SU-DHL-6 (cell line): ENCODE data around the gene ACKR4.

ENCODE experiments used
- EZH2phosphoT487 ChIP-seq: fragments of 200-600 bp; sonication (generic), shearing (Covaris generic); conservative IDR thresholded peaks from 2 replicates; pipeline ENCODE4 v1.6.1; 2018; ENCODE audit warnings: mild to moderate bottlenecking, antibody characterized with exemption, low read length, moderate library complexity, mixed read lengths
- TF ChIP-seq, protein P1 (sequence below): fragments of 200-600 bp; sonication (generic); IDR thresholded peaks from one replicate; pipeline ENCODE4 v1.5.1; 2017; ENCODE audit warnings: antibody characterized with exemption, mild to moderate bottlenecking, low read length, moderate library complexity; ENCODE audit not compliant: insufficient read depth, poor library complexity, severe bottlenecking

DNA sequence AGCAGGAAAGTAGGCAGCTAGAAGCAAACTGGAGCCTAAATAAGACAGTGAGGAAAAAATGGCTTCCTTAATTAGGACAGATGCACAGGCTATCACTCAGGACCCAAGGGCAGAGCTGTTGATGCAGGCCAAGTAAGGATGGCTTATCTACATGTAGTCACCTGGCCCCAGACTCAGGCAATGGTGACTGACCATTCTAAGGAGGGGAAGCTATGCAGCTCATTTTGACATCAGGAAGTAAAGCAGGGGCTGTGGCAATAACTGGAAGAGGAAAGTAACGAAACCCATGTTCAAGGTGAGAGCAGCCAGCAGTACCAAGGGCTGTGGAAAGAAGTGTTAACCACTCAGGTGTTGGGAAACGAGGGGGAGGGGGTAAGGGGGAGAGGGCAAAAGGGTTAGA is 46.3 kb downstream of the ACKR4 start:
- TF ChIP-seq, protein P1, sequence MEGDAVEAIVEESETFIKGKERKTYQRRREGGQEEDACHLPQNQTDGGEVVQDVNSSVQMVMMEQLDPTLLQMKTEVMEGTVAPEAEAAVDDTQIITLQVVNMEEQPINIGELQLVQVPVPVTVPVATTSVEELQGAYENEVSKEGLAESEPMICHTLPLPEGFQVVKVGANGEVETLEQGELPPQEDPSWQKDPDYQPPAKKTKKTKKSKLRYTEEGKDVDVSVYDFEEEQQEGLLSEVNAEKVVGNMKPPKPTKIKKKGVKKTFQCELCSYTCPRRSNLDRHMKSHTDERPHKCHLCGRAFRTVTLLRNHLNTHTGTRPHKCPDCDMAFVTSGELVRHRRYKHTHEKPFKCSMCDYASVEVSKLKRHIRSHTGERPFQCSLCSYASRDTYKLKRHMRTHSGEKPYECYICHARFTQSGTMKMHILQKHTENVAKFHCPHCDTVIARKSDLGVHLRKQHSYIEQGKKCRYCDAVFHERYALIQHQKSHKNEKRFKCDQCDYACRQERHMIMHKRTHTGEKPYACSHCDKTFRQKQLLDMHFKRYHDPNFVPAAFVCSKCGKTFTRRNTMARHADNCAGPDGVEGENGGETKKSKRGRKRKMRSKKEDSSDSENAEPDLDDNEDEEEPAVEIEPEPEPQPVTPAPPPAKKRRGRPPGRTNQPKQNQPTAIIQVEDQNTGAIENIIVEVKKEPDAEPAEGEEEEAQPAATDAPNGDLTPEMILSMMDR, result no peak
- no peak for TF ChIP-seq EZH2phosphoT487
